GM11168 (cell line): ENCODE results near the gene LRMDA.

ENCODE experiments used
- in situ Hi-C: fragments of 300-500 bp; cut with MboI; formaldehyde crosslinking; loops from one replicate; pipeline ENCODE4 v1.12.0; 2022; ENCODE audit warnings: low sequenced_read_pairs; ENCODE audit not compliant: unreplicated experiment

LRMDA gene

DNA sequence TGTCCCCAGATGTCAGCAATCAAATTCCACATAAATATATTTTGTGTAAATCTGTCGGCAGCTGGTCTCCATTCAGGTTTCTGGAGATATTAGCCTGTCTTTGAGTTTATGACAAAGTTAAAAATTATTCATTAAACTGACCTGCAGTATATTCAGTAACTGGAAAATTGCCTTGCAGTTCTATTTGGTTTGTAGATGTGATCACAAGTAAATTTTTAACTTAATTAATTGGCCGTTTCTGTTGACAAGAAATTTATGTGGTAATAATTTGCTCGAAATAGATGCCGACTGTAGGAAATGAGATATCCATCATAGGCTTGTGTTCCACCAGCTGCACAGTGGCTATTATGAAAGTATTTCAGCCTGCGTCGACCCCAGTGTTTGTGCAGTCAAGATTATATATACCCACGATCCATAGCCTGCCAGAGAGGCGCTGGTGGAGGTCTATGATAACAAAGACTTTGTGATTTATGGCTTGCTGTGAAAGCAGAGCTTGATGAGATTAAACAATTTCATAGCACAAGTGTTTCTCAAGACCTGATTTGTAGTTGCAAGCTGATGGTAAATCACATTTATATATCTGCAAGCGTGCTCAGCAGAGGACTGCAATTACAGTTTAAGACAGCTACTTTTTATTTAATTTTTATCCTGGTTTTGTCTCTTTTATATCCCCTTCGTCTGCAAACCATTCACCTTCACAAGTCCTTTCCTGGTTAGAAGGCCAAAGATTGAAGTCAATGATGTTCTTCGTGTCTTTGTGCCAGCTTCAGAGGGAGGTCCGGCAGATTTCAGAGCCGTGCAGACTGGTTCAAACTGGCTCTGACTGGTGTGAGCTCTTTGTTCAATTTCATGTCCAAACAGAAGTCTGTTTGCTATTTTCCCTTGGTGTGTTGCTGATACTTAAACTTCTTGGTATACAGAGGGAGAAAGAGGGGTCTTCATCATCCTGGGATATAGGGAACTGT, 850.9 kb downstream of the LRMDA start:
- in situ Hi-C loops = no loop called here

DNA sequence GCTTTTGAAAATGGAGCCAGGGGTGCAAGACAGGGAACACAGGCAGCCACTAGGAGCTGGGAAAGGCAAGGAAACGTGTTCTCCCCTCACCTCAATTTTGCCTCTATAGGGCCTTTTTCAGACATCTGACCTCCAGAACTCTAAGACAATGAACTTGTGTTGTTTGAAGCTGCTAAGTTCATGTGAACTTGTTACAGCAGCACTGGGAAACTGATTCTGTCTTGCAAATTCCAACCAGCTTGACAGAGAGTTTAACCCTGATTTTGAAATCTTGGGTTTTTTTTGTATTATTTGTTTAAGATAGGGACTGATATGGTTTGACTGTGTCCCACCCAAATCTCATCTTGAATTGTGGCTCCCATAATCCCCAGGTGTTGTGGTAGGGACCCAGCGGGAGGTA, 852.9 kb downstream of the LRMDA start:
- in situ Hi-C loops = no loop called here

DNA sequence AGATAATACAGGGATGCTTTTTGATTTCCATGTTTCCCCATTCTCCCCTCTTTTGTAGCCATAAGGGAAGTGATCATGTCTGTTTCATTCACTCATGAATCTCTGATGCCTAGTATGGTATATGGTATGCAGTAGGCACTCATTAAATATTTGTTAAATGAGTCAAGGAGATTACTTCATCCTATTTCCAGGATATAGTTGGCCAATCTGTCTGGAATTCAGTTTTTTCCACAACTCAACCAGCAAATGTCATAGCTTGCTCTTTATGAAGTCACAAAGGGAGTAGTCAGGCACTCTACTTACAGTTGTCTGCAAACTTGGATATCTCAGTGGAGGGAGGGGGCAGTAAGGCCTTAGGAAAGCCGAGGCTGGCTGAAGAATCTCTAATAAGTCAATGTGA, 853.6 kb downstream of the LRMDA start:
- in situ Hi-C loops = no loop called here

DNA sequence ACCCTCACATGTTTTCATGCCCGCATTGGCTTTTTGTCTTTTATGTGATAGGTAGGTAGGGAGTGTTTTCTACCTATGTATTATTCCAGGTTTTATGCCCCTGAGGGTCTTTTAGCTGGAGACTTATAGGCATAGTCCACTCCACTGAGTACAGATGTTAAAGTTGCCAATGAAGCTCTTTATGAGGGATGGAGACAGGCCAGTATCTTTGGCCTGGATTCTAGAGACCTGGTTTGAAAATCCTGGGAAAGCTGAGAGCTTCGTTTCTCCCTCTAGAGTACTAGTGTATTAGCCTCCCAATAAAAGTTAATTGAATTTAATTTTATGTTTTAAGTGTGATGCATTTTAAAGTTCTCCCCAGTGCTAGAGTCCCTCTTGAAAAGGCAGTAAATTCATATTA, 854.1 kb downstream of the LRMDA start:
- in situ Hi-C loops = no loop called here

DNA sequence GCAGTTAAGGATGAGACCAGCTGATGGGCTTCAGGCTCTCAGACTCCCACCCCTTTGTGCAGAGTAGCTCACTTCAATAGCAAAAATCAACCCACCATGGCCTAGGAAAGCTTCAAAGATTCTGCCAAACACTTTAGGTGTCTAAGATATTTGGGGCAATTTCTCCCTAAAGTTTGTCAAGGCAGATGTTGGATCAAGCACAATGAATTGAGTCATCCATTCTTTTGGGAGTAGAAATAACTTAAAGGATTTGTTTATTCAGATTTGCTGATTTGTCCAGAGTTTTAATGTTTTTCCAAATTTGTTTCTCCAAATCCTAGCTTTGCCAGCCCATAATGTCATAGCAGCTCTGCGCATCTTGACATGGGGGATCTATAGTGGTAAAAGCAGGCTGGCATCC, 855.1 kb downstream of the LRMDA start:
- in situ Hi-C loops = no loop called here

DNA sequence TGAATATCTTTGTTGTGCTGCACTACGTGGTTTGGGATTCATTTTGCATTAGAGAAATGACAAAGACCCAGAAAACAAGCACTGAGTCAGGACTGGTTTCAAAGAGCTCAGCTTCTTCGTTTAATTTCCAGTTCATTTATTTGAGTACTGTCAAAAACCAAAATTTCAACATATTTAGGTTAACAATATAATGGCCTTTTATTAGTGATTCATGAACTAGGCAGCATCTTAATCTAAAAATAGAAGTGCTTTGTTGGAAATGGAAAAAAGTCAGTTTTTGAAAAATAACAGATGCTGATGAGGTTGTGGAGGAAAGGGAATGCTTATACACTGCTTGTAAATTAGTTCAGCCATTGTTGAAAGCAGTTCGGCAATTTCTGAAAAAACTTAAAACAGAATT, 856.4 kb downstream of the LRMDA start:
- in situ Hi-C loops = no loop called here

DNA sequence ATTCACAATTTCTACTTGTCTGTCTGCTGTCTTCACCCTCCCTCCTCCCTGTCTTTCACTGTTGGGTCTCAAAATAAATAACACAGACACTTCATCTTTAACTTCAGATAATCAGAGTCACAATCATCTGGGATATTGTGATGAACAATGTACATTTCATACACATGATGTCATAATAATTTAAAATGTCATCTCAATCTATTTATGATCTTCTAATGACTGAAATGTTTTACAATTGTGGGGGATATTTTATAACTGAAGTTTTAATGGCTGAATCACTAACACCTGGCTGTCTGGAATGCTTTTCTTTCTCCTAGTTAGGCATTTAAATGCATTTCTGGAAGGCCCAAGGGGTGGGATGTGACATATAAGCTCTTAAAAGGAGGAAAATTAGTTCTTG, 859.8 kb downstream of the LRMDA start:
- in situ Hi-C loops = no loop called here

DNA sequence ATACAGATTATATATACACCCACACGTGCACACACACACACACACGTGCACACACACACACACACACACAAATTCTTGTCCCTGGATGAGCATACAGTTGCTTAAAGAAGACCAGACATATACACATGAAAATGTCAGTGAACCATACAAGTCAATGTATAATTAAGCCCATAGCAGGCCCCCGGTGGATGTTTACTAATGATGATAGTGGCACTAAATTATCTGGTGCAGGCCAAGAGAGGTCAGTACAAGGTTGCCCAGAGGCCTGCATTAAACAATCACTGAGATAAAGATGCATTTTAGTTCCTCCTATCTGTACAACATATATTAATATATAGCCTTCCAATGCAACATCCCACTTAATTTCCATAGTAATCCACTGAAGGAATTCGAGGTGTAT, 860.5 kb downstream of the LRMDA start:
- in situ Hi-C loops = no loop called here

DNA sequence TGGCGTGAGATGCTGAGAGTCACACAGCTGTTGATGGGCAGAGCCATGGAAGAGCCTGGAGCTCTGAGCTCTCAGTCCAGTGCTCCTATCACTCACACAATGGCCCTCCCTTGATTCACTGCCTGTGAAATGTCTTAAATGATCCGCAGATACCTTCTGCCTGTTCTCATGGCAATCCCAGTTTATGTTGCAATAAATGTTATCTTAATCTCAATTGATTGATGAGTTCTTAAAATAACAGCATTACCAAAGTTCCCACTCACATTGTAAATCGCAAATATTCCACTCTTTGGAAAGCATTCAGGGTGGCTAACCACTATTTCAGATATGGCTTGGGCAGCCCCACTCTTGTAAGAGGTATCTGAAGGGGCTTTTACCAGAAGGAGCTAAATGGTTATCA, 865.5 kb downstream of the LRMDA start:
- in situ Hi-C loops = no loop called here

DNA sequence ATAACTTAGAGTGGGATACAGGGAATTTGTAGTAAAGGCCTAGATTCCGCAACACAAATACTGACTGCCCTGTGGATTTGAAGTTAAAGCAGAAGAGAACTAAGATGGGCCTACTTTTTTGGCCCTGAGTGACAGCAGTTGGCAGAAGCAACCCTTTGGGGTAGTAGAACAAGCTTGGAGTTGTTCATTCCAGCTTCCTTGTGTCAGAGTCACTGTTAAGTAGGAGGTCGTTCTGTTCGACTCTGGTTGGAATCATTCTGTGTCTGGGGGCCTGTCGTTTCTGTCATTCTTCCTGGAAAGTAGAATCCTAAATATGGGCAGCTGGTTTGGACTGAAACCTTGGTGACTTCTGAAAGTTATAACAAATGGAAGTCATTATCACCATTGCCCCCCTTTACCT, 865.9 kb downstream of the LRMDA start:
- in situ Hi-C loops = no loop called here

DNA sequence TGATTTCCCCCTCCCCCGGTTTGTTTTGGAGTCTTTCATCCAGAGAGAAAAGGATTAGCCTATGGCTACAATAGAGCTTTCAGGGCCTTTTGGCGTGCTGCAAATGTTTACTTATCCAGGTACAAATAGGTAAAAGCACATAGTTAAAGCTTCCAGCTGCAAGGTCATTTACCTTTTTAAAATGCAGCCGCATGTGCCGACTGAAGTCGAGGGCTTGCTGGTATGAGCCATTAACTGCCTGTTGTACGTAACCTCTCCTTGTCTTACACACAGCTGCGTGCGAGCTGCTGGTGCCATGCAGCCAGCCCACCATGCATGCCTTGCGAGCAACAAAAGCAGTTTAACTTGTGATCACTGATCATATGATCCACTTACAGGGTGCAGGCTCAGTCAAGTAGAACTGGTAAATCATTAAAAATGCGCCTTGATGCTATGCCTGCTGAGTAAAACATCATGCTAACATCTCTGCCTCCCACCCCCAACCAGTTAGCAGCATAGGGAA, 866.4 kb downstream of the LRMDA start:
- in situ Hi-C loops = no loop called here

DNA sequence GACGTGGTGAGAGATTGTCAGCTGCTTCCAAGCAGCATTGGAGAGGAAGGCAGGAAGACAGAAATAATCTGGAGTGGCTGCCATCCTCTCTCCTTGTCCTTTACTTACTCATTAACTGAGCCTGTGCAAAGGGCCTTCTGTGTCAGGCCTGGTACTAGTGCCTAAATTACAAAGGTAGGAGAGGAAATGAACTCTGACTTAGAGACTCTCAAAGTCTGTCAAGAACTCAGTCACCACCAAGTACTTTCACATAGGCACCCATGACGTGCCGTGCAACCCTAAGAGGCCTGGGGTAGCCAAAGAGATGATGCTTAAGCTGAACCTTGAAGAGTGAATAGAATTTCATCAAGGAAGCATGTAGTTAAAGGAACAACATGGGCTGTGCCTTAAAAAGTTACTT, 866.9 kb downstream of the LRMDA start:
- in situ Hi-C loops = no loop called here

DNA sequence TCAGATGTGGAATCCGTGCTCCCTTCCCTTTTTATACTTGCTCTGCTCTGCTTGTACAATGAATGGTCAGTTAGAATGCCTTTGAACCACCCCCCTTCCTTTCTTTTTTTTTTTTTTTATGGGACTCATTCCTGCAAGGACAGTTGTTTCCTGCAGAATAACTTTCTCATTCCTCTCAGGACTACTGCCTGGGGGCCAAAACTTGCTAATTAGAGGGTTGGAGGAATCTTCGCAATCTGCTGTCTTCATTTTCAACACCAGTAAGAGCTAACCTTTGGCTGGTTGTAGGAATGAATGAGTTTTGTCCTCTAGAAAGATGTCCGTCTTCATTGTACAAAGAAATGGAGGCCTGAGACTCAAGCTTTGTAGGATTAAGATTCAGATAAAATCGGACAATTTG, 868.1 kb downstream of the LRMDA start:
- in situ Hi-C loops = no loop called here

DNA sequence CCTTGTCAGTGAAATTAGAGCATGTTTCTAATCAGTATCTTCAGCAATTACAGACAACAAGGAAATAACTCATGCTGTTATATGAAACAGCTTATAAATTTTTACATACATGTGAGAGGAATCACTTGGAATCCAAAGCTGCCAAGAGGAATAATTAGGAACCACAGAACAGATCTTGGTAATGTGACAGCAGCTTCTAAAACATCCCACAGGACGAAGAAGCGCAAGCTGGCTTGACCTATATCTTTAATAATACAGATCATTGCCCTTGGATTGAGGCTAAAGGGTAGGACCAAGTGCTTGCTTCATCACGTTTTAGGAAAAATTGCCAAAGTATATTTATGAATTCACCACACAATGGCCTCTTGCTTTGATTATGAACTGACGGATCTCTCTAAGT, 869.8 kb downstream of the LRMDA start:
- in situ Hi-C loops = no loop called here

DNA sequence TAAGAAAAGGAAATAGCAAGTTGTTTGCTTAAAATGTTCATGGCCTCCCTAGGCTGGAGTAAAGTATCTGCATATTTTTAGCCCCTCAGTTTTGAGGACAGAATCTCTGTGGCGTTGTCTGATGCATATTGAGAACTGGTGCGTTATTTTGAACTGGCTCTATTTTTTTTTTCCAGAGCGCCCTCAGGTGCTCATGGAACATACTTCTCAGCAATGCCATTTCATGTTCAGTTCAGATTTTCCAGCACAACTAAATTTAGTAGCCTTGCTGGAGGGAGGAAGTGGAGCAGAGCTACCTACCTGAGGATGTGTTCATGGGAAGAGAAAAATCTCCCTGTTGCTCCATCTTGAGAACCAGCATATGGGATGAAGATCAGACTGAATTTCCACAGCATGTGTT, 870.5 kb downstream of the LRMDA start:
- in situ Hi-C loops = no loop called here

DNA sequence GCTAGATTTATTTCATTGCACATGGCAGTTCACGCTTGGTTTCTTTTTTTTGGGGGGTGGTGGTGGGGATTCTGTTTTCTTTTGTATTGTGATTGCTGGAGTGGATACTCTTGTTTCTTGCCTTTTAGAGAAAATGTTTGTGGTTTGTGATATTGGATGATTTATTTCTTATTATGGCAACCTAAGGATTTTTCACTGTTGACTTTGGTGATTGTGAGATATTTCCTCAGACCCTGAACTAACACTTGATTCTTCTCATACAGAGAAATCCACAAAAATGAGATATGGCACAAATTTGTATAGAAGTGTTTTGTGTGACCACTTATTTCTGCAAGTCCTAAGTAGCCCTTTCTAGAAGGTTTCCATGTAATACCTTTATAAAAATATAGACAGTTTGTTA, 871.1 kb downstream of the LRMDA start:
- in situ Hi-C loops = no loop called here

DNA sequence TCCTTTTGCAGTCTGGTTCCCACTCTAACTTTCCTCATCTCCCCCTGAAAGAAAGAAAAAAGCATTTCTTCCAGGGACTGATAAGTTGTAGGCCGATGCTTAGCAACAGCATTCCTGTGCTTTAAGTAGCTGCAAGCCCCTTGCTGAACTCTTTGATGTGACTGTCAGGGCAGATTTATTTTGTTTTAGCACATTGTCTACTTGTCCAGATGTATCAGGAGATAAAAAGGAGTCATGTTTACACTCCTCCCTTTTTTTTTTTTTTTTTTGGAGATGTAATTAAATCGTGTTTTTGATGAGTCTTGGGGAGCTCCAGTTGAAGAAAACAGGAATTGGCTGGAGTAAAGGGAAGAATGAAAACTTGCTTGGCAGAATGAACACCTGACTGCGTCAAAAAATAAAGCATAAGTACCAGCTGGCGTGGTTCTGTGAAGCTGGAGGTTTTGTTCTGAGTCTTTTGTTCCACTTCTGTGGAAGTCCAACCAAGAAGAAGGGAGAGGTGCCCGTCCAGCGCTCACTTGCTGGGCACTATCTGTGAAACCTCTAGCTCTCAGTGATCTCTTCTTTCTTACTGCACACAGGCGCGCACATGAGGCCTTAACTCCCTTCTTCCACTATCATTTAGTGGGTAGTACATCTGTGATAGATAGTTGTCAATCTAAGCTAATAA, 871.7 kb downstream of the LRMDA start:
- in situ Hi-C loops = no loop called here

DNA sequence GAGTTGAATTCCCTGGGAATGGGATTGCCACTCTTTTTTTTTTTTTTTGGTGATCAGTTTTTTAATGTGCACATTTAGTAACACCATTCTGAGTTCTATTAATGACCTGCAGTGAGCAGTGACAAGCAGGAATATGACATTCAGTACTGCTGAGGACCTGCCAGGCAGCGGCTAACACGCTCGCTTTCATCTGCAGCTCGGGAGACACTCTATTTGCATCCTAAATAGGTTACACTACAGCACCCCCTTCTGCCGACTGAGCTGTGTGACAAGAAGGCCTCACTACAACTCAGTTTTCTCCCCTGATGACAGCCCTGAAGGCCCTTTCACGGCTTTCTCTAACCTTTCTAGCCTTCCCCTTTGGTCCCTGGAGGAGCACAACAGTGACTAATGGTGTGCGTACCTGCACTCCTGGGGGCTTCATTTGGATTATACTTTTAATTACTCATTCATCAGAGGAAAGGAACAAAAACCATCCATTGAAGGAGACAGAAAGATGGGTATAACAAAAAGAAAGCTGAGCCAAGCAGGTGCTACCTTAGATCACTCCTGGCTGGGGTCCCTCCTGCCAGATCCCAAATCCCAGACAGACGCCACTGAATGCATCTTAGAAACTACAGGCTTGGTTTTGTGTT, 872.4 kb downstream of the LRMDA start:
- in situ Hi-C loops = no loop called here

DNA sequence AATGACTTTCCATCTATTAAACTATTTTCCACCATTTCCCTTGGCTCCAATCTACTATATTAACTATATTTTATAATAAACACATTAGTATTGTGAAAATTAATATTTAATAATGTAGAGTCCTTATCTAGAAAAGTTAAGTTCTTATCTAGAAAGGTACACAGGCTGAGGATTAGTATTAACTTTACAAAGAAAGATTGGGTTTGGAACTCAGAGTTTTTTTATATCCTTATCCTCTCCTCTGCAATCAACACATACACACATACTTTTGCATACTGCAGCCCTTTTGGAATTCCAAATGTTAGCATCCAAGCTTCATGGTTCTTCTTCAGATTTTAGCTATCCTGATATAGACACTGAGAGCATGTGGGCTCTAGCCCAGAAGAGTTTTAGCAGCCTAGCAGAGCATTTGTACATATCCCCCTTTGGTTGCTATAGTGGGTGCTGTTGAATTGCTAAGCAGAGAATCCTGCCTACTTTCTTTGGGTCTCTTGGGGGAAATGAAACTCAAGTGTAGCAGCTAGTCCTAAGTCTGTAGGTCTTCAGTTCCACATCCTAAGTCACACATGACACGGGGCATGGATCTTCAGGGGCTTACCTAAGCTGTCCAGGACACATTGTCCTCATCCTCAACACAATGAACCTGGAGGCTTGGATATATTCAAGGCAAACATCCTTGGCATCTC, 874.6 kb downstream of the LRMDA start:
- in situ Hi-C loops = no loop called here

DNA sequence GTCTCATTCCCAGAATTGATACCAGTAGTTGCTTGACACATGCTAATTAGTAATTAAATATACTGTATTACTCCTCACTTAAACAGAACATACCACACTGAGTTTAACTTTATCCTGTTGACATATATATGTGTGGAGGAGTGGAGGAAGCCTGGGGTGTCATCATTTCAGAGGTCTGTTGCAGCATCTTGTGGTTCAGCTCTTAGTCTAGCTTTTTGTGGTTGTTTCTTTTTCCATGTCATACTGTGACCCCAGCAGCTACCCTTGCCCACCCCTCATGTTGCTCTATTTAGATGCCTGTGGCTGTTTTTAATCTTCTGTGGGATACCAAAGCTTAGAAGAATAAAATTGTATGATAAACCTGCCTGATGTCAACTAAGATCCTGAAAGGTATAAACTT, 875.4 kb downstream of the LRMDA start:
- in situ Hi-C loops = no loop called here

DNA sequence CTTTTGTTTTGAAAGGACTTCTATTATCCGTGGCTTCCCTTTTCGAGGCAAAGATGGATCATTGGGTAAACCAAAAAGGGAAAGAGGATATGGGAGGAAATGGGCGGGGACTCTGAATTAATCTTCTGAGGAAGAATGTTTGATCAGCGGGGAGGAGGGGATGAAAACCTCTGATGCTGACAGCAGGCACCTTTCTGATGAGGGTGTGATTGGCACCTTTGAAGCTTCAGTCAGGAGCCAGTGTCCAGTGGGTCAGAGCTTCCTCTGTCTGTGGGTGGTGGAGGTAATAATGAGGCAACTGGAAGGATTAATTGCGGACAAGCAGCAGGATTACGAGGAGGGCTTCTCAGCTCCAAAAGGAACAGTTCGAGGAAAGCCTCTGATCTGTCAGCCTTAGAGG, 877.6 kb downstream of the LRMDA start:
- in situ Hi-C loops = no loop called here
